HG03135 (cell line): ENCODE measurements around the gene SORBS1.

Experiments used
- ATAC-seq: cut with Tn5 transposase; IDR thresholded peaks from one replicate; pipeline ENCODE4 v1.9.1; 2021; ENCODE audit warnings: mild to moderate bottlenecking, moderate library complexity; ENCODE audit not compliant: unreplicated experiment

SORBS1 gene

DNA sequence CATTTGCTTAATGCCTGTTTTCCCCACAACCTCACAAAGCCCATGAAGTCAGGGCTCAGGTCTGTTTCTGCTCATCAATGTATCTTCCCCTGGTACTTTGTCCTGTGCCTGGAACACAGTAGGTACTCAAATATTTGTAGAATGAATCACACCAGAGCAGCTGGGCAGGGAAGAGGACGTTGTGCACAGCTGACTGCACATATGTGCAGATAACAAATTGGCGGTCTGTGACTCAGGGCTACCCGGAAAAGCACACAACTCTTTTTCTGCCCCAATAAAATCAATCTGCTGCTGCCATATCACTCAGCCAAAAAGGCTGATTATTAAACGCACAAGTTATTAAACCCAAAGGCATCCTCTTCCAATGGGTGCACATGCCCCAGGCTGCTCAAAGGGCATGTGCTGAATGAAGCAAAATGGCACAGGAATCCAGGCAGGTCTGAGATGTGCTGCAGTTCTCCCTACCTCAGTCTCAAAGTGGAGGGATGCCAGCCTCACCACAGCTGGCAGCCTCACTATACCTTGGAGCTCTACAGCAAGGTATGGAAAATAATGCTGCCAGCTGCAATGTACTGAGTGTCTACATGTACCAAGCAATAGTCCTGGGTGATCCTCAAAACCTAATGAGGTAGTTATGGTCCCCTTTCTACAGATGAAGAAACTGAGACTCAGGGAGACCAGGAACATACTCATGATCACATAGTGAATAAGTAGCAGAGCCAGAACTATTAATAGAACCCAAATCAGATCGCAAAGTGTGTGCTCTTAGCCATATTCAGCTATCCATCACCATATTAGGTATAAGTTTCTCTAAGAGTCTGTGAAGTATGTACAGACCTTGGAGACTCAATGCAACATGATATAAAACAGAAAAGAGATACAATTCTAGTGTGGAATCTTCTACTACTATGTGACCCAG lies 43.4 kb downstream of the SORBS1 start:
- ATAC-seq = no peak

DNA sequence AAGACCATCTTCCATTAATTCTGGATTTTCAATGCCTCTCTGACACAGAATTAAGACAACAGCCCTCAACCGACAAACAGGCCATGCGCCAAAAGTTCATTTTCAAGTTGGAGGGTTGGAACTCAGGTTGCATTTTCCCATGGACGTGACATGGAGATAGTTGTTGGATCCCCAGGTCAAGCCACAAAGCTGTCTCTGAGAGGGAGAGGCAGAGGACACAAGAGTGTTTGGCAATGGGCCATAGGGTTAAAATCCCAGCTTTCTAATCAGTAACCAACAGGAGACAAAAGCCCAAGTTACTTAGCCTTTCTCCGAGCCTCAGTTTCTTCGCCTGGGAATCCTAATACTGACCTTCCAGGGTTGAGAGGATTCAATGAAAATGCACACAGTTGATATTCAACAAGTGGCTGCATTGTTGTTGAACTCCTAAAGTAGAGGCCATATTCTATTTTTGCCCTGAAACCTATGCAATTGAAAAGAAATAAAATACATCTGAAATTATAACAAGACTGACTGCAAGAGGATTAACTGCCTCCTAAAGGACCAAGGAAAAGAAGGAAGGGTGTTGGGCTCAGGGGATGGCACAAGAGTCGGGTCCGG lies 44.3 kb downstream of the SORBS1 start:
- ATAC-seq = no peak

DNA sequence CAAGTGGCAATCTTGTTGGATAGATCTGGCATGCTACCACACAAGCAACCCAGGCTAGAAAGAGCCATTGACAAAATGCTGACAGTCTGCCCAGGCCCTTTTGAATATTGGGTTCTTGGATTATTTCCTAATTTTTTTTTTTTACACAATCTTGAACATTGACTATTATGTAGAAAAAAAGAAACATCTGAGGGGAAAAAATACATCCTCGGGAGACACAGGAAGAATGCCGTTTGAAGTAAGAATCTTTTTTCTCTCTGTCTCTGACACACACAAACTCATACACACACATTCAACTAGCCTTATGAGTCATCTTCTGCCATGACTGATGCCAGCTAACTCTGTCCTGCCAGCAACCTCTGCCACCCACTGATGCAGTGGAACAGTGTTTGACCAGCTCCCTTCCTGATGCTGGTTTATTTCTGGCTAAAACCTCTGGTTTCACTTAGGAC lies 47.2 kb downstream of the SORBS1 start:
- no peak for ATAC-seq

DNA sequence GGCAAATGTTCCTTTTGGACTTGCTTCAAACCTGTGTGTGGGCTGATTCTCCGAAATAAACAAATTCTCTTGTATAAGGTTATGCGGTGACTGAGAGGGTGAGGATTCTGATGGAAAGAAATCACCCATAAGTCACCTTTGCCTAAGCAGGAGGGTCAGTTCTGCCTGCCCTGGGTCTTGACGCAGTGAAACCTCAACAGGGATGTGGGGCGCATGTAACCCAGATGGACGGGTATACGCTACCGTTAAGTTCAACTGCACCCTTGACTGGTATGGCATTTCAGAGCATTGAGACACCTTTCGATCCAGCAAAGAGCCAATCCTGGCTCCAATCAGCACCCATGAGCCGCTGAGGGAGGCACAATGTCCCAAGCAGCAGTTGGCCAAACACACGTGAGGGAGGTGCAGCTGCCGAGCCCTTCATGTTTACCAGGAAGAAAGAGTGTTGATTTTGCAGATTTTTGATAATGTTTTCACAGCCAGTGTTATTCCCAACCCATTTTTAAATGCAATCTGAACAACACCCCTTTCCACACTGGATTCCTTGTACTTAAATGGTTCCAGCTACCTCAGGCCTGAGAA lies 48.1 kb downstream of the SORBS1 start:
- ATAC-seq = no peak

DNA sequence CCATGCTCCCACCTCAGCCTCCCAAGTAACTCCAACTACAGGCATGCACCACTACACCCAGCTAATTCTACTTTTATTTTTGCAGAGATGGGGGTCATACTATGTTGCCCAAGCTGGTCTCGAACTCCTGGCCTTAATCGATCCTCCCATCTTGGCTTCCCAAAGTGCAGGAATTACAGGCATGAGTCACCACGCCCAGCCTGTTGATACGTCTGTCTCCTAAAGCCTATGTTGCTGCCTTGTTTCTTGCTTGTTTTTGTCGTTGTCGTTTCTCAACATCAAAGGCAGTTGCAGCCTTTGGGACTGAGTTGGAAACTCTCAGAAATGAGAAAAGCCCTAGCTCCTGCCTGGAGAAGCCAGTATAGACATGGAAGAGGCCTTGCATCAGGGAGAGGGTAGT lies 49.9 kb downstream of the SORBS1 start:
- ATAC-seq = no peak

DNA sequence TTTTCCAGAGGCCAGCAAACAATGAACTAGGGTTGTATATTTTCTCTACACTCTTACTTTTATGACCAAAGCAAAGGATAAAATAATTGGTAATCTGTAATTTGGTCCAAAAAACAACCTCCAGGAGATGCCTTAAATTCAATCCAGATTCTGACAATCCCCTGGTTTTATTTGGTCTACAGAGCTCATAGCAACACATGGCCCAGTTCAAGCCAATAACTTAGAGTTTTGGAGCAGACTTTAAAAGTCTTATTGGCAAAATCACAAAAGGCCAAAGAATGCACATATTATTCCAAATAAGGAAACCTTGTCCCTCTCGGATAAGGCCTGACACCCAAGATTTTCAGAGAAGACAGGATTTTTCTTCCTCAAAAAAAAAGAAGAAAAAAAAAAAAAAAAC lies 51.9 kb downstream of the SORBS1 start:
- no peak for ATAC-seq

DNA sequence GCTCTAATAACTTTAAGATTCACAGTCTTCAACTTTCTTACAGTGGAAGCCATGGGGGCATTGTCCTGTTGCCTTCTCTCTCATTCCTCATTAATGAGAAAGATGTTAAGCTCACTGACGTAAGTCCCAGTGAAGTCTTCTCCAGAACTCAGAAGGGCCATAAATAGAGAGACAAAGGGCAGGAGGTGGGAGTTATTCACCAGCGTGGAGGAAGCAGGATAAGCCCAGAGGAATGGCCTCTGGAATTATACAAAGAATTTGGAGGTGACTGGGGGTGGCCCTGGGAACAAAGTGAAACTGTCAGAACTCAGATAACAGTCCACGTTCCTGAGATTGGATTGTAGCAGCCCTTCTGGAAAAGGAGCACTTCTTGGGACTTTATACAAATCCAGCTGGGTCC lies 52.4 kb downstream of the SORBS1 start:
- no peak for ATAC-seq

DNA sequence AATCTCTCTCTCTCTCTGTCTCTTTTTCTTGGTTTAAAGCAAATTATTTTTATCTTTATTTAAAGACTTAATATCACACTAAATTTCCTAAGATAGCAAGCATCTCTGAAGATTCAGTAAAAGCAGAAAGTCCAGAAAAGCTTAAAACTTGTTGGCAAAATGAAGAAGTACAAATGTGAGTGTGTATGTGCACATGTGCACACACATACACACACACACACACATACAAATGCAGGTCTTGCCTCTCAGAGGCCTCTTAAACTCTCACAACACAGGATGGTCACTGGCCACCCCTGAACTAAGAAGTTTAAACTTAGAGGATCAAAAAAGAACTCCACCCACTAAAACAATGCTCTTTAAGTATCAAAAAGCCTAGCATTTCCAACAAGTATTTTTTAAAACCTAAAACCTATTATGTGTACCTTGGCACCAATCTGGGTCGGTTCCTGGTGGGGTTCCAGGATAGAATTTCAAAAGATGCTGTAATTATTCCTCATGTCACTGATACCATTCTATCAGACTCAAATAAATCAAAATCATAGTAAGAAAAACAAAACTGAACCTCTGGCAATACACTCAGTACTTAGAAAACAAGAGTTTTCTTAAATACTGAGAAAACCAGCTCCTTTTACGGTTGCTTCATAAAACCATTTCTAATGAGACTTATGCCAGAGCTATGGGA lies 55.0 kb downstream of the SORBS1 start:
- no peak for ATAC-seq

DNA sequence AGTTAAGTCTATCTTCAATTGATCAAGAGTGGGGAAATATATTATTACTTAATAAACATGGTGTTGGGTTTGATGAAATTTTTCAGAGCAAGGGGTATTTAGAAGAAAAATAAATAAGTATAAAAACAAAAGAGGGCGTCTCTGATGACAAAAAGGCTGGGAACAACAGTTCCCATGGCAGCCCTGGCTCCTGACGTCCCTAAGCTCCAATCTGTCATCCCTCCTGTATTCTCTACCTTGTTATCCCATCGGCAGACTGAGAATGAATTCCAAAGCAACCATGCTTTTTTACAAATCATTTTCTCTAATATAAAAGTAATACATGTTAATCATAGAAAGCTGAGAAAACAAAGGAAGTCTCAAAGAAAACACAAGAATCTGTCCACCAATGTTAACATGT lies 55.5 kb downstream of the SORBS1 start:
- no peak for ATAC-seq

DNA sequence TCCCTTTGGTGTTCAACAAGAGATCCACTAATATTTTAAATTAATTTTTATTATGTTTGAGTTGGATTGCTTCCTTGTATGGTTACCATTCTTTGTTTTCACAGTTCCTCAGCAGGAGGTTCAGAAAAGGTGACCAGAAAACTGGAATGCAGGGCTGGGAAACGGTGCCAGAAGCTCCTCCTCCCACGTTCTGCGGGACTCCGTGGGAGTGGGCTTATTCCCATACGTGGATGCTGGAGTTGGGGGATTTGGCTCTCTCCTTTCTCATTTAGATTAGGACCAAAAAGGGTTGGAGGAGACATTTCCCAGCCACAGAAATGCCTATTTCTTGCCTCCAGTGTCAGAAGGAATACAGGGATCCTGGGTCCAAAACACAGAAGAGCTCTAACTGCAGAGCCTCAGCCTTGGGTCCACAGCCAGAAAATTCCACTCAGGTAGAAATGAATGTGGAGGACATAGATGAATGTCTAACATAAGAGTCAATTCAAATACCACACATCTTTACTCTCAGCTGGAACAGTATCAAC lies 56.0 kb downstream of the SORBS1 start:
- no peak for ATAC-seq

DNA sequence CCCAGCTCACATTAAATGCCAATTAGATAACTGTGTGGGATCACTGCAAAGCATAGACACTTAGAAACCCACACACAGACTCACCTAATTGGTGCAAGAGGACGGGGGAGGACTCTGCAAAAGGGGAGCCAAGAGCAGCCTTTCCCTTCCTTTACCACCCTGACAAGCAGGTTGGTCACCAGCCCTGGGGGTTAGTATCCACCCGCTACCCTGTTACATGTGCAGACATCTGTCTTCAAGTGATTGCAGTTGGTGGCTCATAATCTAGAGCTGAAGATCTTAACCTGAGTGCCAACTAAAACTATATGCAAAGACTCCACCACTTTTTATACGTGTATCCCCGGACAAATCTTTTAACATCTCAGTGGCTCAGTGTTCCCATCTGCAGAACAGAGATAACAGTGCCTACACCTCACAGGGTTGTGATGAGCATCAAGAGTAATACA lies 56.9 kb downstream of the SORBS1 start:
- no peak for ATAC-seq

DNA sequence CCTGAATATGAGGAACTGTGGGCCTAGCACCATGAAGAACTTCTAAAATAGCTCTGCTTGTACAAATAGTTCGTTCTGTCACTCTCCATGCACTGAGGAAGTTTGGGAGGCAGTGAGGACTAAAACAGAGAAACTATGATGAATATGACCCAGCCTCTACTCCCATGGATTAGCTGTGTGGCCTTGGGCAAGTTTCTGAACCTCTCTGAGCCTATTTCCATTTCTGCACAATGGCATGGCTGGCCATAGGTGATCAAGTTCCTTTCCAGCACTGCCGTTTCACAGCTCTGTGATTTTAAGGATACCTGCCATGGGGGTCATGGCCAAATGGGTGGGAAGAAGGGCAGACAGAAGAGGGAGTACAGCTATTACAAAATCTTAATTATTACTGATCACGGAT lies 57.6 kb downstream of the SORBS1 start:
- ATAC-seq = no peak

DNA sequence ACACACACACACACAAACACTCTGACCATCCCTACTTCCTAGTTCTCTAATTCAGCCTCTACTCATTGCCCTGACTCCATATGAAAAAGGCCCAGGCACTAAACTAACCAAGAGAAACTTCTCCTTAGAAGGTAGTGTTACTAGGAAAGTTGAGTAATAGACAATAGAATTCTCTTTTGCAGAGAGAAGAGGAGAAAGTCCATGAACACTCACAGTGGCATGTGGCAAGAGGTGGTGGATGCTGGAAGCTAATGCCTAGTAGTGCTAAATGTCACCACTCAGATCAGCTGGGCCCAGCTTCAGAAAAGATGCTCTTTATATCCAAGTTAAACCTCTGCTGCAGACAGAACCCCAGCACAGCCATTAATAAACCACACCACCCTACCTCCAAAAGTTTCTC lies 58.2 kb downstream of the SORBS1 start:
- no peak for ATAC-seq

DNA sequence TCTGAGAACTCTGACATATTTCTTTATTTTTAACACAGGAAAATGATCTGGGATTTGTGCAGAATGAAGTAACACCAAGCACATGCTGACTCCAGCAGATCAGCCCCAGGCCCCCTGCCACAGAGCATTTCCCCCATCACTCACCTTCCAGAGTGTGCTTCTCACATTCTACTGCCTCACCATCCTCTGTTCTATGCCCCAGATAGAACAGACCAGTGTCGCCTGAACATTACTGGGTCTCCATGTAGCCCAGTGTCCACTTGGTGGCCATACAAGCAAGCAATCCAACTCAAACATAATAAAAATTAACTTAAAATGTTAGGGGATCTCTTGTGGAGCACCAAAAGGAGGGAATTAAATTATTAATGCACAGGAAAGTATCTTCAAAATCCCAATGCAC lies 58.8 kb downstream of the SORBS1 start:
- ATAC-seq = no peak

DNA sequence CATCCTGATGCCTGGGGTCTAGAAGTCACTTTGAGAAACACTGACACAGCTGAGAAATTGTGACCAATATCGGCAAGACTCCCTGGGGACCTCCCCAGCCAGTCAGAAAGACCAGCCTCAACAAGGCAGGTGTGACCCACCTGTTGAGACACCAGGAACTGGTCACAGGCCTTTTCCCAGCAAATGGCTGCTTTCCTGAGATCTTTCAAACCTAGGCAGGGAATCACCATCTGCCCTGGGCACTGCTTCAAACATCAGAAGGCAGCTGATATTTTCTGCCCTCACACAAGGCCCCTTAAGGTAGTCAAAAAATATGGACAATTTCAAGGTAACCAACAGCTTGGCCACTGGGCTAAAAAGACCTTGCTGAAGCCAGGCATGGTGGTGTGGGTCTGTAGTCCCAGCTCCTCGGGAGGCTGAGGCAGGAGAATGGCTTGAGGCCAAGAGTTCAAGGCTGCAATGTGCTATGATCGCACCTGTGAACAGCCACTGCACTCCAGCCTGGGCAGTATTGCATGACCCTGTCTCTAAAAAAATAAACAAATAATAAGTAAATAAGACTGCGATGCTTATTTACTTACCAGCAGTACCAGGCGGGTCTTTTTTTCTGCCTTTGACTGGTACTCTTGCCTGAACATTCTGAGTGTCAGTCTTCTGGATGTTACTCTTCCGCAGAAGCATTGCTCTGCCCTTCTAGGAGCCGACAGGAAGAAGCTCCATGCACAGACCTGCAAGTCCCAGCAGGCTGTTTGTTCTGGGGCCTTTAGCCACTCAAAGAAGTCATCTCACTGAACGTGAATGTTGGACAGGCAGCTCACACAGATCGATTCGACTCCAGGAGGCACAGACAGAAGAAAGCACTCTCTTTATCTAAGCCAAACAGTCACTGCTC lies 59.7 kb downstream of the SORBS1 start:
- no peak for ATAC-seq

DNA sequence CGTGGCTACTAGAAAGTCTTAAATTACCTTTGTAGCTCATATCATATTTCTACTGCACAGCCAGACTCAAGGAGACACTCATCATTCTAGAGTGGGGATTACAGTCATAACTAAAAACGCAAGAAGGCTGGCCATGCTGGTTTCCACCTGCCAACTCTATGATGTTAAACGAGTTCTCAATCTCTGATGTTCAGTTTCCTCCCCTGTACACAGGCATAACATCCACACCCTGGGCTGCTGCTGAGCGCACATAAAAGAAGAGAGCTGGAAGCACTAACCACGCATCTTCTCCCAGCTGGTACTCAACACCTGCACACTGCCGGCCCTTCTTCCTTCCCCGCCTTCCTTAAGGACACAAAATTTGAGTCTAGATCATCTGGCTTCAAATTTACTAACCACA lies 60.5 kb downstream of the SORBS1 start:
- ATAC-seq = no peak

DNA sequence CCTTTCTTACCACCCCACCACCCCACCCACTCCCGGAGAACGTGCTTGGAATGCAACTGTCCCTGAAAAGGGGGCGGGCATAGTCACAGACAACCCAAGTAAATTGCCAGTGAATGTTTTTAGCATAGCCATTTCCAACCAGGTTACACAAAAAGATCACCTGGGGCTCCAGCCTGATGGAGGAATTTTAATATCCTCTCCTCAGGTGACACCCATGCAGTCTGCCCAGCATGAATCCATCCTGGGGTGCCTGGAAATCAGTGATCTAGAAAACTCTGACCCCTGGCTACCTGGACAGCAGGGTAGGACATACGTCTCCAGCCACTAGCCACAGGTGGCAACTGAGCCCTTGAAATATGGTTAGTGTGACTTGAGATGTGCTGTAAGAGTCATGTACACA lies 61.1 kb downstream of the SORBS1 start:
- ATAC-seq = no peak

DNA sequence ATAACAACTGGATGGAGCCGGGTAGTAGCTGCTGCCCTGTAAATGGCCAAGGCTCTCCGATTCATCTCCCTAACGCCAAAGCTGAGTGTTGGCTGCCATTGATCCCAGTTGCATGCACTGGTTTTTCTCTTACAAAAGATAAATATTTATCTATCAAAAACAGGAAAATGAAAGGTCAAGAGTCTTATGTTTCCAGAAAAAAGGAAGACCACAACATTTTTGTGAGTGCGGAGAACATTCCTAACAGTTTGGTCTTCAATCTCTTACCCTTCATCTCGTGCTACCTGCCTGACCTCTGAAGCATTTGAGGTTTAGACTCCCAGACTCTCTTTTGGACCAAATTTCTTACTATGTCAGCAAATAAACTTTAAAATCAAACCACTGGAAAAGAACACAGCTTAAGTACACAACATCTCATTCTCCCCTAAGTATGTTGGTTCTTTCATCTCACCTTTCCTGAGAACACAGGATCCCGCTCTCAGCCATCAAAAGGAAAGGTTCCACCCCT lies 61.6 kb downstream of the SORBS1 start:
- no peak for ATAC-seq

DNA sequence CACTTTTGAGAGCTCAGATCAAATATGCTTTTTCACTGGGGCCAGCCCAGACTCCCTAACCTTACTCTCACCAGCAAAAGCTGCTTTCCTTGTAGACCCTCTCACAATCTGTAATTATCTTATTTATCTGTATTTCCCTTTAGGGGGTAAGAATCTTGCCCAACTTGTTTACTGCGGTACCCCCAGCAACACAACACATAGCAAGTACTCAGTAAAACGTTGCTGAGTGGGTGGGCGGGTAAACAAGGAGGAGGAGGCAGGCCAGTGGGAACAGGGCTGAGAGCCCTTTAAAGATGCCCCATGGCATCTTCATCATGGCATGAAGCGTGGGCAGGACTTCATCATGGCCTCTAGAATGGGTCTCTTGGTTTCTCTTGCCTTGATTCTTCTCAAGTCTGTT lies 64.2 kb downstream of the SORBS1 start:
- ATAC-seq = no peak
